GM18858 (cell line): ENCODE measurements around the gene TMEM236.

Source experiments
- ATAC-seq: cut with Tn5 transposase; IDR thresholded peaks from one replicate; pipeline ENCODE4 v1.9.1; 2021; ENCODE audit not compliant: unreplicated experiment

The TMEM236 gene

GRCh38 chr10:17785276-17785930, 33.4 kb downstream of the TMEM236 start:
- no peak for ATAC-seq

DNA sequence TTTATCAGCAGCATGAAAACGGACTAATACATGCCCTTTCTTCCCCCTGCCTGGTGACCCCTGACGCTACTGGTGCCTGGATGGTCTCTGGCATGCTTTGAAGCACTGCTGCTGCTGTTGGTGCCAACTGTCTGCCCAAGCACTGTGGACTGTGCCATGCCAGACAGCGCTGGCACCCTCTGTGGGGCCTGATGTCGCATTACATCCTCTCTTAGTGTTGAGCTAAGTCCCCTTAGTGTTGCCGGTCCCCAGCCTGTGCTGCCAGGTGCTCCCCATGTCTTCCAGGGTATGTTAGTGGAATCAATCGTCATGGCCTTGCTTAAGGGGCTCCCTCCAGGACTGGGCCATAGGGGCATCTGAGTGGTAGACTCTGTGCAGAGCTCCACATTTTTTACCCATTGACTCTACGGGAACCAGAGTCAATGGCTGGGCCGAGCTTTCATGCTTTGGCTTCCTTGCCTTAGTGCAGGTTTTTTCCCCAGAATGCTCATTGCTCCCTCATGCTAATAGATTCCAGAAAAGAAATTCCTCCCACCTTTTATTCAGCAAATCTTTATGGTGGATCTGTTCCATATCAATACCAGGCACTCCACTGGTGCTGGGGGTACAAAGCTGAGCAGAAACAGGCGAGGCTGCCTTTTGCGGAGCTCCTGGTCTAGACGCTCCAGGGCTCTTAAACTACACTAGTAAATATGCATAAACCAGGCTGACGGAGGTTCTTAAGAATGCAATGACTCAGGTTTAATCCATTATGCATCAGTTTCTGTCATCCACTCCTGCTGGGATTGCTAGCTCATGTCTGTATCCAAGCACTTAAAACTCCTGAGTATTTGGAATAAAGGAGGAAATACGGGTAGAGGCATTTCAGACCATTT, 35.3 kb downstream of the TMEM236 start:
- no peak for ATAC-seq

DNA sequence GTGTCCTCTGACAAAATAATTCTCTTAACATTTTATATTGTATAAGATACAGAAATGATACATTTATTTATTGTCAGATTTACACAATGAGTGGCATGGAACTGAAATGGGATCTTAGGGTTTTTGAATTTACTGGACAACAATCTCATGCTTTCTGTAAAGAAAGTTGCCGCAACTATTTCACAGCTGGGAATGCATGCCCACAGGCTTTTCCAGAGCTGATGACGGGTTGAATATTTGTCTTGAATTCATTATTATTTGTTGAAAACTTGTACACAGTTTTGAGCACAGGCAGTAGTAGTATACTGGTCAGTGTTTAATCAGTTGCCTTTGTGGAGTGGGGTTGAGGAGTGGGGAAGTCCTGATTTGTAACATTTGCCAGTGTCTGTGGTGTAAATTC, 36.6 kb downstream of the TMEM236 start:
- no peak for ATAC-seq

- ATAC-seq: no peak
These were observed 37.4 kb downstream of the TMEM236 start for GRCh38 chr10:17789396-17789795.

DNA sequence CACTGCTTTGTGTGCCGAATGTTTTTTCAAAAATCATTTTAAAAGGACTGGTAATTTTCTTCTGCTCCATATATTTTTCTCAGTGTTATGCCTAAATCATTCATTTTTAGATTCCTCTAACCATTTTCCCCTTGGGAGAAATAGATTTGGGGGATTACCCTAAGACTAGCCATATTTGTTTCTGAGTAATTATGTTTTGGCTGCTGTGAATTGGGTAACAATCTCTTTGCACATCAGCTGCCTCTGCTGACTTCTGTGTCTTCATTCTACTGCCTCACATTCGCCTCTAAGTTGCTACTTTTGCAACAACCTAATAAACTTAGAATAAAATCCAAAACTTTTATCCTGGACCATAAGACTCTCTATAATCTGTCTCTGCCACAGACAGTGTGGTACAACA, 38.6 kb downstream of the TMEM236 start:
- no peak for ATAC-seq

DNA sequence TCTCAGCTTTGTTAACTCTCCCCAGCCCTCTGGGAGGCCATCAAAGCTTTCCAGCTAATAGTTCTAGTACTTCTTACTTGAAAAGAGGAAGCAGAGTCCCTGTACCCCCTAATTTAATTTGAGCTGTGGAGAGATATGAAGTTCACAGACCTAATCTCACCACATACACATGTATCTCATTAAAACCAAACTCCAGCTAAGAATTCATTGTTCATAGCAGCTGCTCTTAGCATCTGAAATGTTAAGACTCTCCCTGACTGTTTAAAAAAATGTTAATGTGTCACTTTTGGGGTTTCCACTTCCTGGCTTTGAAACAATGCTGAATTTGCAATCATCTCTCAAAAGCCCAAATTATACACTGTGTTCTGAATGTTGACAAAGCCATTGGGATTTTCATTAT, 41.0 kb downstream of the TMEM236 start:
- no peak for ATAC-seq

DNA sequence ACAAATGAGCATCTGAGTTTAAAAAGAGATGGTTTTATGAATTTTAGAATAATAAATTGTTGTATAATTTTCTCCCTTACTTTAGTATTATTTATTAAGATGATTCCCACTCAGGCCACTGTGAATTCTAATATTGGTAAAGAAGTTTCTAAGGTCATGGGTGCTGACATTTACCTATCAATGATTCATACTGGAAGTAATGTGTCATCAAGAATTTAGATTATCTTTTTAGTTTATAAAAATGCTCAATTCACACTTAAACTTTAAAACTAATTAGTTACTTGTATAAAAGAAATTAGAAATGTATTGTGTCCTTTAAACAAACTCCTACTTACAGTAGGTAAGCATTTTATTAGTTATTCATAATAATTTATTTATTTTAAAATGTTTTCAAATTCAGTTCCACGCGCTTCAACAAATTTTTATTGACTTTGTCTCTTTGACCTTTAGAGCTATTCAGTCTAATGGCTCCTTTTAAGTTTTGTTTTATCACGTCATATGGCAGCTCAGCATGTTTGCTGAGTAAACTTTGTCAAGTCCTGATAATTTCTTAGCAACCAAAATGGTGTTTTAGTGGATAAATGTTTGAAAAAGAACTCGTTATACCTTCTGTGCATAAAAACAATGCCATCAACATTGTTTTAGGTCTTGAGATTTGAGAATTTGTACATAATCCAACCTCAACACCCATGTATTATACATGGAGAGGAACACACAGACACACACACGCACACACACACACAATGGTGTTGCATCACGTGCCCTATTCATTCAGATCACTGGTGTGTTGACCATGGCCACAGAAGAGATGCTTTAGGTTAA, 42.0 kb downstream of the TMEM236 start:
- no peak for ATAC-seq

DNA sequence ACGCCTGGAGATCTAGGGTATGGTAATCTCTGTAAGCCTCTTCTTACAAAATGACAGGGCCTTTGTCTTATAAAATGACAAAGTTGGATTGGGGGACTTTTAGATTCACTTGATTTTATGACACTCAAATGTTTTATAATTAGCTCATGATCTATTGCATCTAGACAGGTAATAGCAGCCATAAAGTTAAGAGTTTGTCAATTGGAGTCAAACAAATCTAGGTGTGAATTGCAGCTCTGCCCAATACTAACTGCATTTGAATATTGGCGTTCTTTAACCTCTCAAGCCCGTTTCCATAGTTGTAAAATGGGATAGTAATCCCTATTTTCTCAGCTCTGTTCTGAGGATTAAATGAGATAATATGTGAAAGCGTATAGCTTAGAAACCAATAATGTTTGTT, 43.1 kb downstream of the TMEM236 start:
- ATAC-seq: no peak

- no peak for ATAC-seq
These were observed 44.0 kb downstream of the TMEM236 start for GRCh38 chr10:17795813-17796594.

DNA sequence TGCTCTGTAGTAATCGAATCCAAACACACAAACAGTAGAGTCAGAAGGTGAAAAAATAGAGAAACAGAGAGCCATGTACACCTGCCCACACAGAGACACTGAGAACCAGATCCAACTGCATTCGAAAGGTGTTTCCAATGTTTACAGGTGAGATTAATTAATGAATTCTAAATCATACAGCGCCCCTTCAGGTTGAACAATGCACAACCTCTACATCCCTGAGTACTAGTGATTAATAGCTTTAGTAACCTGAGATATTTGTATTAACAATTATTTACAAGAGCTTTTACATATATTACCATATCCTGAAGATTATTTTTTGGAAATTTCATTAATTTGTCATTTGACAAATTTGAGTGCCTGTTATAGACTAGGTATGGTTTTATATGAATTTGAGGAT, 49.5 kb downstream of the TMEM236 start:
- no peak for ATAC-seq

GRCh38 chr10:17802350-17802749, 50.3 kb downstream of the TMEM236 start:
- no peak for ATAC-seq

DNA sequence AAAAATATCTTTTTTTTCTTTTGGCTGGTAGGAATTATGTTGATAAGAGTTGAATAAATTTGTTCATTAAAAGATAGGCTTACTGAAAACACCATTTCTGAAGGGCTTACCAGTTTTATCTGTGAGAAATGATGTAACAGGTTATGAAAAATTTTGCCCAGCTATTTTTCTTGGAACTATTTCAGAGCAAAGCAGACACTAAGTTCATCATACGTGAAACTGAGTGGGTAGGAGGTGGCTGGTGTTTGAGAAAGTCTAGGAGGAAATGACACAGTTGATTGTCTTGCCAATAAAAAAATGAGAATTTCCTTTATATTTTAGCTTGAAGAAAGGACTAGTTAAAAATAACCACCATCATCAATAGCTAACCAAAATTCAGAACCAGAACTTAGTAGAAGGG, 51.0 kb downstream of the TMEM236 start:
- ATAC-seq: no peak

DNA sequence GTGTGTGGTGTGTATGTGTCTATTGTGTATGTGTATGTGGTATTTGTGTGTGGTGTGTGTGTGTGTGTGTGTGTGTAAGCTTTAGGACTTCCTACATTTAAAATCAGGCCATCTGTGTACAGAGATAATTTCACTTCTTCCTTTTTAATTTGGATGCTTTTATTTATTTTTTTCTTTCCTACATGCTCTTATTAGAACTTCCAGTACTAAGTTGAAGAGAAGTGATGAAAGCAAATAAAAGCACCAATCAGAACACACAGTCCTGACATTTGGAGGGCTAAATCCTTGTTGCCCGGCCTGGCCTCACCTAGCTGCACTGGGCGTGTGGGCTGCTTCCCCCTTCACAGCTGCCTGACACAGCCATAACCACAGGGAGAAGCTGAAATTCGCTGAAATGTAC, 53.3 kb downstream of the TMEM236 start:
- ATAC-seq: no peak

- no peak for ATAC-seq
These were observed 54.0 kb downstream of the TMEM236 start for GRCh38 chr10:17805921-17806577.

- no peak for ATAC-seq
These were observed 57.2 kb downstream of the TMEM236 start, which contains the start of gene MRC1 for GRCh38 chr10:17808971-17809841. MRC1 (plus strand) TSS chr10:17809348; CDS start chr10:17809466, 118 bp downstream.

DNA sequence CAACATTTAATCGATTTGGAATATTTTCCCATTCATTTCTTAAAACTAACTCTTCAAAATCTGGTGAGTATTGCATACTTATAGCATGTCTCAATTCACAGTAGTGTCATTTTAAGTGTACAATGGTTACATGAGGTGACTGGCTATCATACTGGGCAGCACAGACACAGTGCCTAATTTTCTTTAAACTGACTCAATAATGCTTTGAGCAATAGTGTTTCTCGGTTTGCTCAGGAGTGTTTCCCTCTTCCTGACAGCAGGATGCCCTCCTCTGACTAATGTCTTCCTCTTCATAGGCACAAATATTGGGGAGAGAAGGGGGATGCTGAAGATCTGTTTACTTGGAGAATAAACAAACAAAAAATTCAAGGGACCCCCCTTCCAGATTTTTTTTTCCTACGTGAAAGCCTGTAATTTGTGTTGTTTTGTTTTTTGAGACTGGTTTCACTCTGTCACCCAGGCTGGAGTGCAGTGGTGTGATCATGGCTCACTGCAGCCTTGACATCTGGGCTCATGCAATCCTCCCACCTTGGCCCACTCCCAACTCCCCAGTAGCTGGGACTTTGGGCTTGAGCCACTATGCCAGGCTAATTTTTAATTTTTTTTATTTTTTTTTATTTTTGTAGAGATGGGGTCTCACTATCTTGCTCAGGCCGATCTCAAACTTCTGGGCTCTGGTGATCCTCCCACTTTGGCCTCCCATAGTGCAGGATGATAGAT, 59.3 kb downstream of the TMEM236 start:
- no peak for ATAC-seq

- ATAC-seq: no peak
These were observed 63.0 kb downstream of the TMEM236 start for GRCh38 chr10:17814973-17815372.

GRCh38 chr10:17816199-17816598, 64.2 kb downstream of the TMEM236 start:
- ATAC-seq: no peak

DNA sequence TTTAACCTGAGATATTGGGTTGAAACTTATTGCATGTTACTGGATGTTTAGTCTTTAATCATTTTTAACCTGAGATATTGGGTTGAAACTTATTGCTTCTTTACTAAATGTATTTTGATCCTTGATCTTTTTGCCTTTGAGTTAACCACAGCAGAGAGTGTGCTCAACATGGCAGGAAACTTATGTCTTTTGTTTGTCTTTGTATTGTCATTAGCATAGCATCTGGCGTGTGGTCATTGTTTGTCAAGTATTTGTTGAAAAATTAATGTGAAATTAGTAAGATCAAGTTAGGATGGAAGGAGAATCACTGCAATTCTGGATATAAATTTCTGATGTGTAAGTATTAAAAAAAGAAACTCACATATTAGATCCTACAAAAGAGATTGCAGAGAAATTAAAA, 65.3 kb downstream of the TMEM236 start:
- no peak for ATAC-seq
